Loucy (cell line): Measurements from ENCODE around the gene CCL1.

ENCODE experiments used
- EZH2phosphoT487 ChIP-seq: fragments of 200-600 bp; IDR thresholded peaks from 2 replicates; pipeline ENCODE4 v1.6.1; 2018; ENCODE audit warnings: antibody characterized with exemption, mild to moderate bottlenecking, moderate library complexity, borderline replicate concordance
- TF ChIP-seq, protein P1 (sequence below): fragments of 200-600 bp; sonication (generic); conservative IDR thresholded peaks from 2 replicates; pipeline ENCODE4 v1.5.1; 2014; ENCODE audit warnings: mild to moderate bottlenecking, antibody characterized with exemption, low read length

DNA sequence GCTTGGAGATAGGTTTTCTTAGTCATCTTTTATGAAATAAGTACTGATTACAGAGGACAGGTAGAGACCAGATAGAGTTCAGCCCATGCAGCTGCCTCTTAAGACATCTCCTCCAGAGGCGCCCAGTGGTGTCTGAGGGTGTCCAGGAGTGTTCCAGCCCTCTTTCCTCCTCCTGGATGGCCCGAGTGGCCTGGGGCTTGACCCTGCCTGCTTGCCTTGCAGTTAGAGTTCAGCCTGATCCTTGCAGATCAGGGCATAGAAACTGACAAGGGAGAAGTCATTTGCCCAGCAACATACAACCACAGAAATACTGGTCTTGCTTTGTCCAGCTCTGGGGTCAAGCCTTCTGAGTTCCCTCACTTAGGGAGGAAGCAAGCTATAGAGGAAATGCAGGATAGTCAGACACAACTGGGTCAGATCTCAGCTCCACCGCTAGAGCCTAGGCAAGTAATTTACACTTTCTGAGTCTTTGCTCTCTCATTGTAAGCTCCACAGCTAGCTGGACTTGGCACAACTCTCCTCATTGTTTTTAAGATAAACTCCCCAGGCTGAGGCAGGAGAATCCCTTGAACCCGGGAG is 3.6 kb upstream of the CCL1 start:
- TF ChIP-seq, protein P1, sequence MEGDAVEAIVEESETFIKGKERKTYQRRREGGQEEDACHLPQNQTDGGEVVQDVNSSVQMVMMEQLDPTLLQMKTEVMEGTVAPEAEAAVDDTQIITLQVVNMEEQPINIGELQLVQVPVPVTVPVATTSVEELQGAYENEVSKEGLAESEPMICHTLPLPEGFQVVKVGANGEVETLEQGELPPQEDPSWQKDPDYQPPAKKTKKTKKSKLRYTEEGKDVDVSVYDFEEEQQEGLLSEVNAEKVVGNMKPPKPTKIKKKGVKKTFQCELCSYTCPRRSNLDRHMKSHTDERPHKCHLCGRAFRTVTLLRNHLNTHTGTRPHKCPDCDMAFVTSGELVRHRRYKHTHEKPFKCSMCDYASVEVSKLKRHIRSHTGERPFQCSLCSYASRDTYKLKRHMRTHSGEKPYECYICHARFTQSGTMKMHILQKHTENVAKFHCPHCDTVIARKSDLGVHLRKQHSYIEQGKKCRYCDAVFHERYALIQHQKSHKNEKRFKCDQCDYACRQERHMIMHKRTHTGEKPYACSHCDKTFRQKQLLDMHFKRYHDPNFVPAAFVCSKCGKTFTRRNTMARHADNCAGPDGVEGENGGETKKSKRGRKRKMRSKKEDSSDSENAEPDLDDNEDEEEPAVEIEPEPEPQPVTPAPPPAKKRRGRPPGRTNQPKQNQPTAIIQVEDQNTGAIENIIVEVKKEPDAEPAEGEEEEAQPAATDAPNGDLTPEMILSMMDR: no peak
- TF ChIP-seq EZH2phosphoT487: no peak
